Measurements from ENCODE around the gene TMEM125.

The TMEM125 gene

GRCh38 chr1:43314233-43314632 lies 44.5 kb downstream of the TMEM125 start:
- DNase-seq = no peak

DNA sequence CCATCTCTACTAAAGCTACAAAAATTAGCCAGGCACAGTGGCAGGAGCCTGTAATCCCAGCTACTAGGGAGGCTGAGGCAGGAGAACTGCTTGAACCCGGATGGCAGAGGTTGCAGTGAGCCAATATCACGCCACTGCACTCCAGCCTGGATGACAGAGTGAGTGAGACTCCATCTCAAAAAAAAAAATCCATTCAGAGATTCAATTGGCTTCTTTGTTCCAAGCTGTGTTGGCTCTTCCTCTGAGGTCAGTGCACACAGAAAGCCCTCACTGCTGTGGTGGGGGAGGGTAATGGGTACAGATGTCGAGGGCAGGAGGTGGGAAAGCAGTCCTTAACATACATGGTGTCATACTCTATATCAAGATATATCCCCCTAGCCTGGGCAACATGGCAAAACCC lies 45.7 kb downstream of the TMEM125 start:
- no peak for DNase-seq

DNA sequence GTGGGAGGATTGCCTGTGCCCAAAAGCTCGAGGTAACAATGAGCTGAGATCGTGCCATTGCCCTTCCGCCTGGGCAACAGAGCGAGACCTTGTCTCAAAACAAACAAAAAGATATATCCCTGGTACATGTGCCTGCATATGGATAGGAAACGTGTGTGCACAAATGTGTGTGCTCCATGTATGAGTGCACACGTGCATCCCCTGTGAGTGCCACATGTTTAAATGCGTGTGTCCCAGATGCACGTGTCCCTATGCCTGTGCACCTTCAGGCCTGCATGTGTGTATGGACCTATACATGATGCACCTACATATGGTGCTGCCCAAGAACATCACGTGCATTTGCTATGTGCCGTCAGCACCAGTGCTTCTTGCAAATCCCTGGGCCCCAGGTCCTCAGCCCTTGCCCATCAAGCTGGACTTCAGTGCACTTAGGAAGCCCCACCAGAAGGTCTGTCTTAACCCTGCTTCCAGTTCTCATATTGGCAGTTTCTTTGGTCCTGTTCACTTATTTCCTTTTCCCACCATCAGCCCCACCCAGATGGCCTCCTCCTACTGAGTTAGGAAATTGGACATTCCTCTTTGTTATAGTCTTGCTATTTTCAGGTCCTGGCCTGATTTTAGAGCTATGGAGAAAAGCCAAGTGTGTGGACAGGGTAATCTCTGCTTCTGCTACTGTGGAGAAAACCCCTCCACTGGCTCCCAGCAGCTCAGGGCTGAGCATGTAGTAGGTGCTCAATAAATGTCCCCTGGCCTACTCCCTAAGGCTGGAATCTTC lies 46.4 kb downstream of the TMEM125 start:
- no peak for DNase-seq

DNA sequence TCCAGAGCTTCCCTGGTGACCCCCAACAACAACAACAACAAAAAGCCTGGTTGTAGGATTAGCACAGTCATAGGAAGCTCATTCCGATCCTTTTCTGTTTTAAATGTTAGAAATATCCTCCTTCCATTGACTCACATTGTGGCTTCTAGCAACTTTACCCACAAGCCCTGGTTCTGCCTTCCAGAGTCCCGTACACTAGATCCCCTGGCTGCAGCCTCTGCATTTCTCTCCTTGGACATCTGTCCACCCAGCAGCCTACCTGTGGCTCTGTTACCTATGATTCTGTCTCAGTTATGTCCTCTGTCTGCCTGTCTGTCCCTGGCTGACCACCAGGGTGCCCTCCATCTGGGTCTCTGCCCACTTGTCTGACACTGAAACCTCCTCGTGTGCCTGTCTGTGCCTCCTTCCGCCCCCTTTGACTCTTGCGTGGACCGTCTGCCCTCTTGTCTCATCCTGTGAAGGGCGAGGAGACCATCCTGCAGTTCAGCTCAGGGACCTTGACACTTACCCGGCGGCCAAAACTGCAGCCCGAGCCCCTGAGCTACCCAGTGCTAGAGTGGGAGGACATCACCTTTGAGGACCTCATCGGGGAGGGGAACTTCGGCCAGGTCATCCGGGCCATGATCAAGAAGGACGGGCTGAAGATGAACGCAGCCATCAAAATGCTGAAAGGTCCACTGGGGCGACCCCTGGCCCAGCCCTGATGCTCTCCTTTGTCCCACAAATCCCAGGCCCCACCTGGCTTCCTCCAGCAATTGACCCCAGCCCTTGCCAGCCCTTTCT lies 47.1 kb downstream of the TMEM125 start:
- no peak for DNase-seq

- no peak for DNase-seq
Observed at GRCh38 chr1:43317817-43318471, 48.2 kb downstream of the TMEM125 start.

- no peak for DNase-seq
Observed at GRCh38 chr1:43318831-43319230, 49.0 kb downstream of the TMEM125 start.

DNA sequence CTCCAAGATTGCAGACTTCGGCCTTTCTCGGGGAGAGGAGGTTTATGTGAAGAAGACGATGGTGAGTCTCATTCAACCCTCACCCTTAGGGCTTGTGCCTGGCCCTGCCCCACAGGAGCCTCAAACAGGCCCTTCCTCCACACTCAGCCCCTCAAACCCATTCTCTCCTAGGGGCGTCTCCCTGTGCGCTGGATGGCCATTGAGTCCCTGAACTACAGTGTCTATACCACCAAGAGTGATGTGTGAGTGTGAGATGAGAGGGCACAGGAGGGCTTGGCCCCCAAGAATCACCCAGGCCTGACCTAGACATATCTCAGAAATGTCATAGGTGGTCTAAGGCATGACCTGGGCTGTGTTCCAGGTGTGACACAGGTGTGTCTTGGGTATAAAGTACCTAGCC lies 49.5 kb downstream of the TMEM125 start:
- no peak for DNase-seq

GRCh38 chr1:43319766-43320165 lies 50.0 kb downstream of the TMEM125 start:
- DNase-seq = no peak

DNA sequence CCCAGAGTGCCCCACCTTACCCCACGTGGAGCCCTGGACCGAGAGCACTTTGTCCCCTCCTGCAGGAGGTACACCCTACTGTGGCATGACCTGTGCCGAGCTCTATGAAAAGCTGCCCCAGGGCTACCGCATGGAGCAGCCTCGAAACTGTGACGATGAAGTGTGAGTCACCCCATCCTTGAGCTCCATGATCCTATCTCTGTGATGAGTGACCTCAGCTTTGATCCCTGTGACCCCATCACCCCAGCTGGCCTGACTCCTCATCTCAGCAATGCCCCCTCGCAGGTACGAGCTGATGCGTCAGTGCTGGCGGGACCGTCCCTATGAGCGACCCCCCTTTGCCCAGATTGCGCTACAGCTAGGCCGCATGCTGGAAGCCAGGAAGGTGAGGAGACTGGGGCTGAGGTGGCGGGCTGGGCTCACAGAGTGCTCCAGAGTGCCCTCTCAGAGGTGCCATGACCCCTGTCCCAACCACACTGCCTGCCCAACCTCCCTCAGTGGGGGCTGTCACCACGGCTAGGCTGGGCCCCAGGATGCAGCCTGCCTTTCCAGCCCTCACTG lies 51.6 kb downstream of the TMEM125 start:
- DNase-seq = no peak

- no peak for DNase-seq
Observed at GRCh38 chr1:43322506-43322905, 52.7 kb downstream of the TMEM125 start.

Measured in NCI-H2227 treated with DMSO at 0.1 percent for 48 hours (cell line).